H1 (cell line): ENCODE results near the gene ZDHHC8. TPM values are rescaled to one million over a fixed set of nuclear protein-coding genes. Genes with fewer than 3 reads are reported as not detected.
A peak's percentile ranks its signal among the peaks of the same experiment; 100 is the strongest.

Source experiments
- CTCF ChIA-PET: fragments of 300-600 bp; sonication (Branson Sonifier 250); formaldehyde crosslinking; loops from one replicate; lab custom pipeline; 2021; ENCODE audit not compliant: partially characterized antibody; lab: Charles Lee
- POLR2A ChIA-PET: fragments of 300-600 bp; sonication (Branson Sonifier 250); formaldehyde crosslinking; loops from one replicate; lab custom pipeline; 2021; ENCODE audit warnings: inconsistent platforms; ENCODE audit not compliant: partially characterized antibody; lab: Charles Lee
- DNase-seq, 2 experiments: peaks; one replicate each; pipeline versions ENCODE4 v3.0.0 to v3.0.0-alpha.2; 2010 to 2022; ENCODE audit warnings: low spot score in 2 of 2, low read depth in 1 of 2, mixed read lengths in 1 of 2
- FAIRE-seq: peaks from 2 replicates; lab custom pipeline; 2011; peaks lifted over from hg19 to GRCh38; lab: Jason Lieb, UNC
- H2AFZ ChIP-seq: 2 replicates; pipeline ENCODE4 v1.8.1; 2012; ENCODE audit warnings: low read length, inconsistent platforms
- H2AK5ac ChIP-seq: 2 replicates; pipeline ENCODE4 v1.6.1; 2013; ENCODE audit warnings: low read depth, low read length
- H2BK120ac ChIP-seq: replicated peaks from 2 replicates; pipeline ENCODE3; 2013; ENCODE audit warnings: low read depth, low read length, inconsistent platforms
- H2BK12ac ChIP-seq: 2 replicates; pipeline ENCODE4 v1.6.1; 2013; ENCODE audit warnings: low read depth, low read length
- H2BK15ac ChIP-seq: 2 replicates; pipeline ENCODE4 v1.6.1; 2013; ENCODE audit warnings: low read length
- H2BK20ac ChIP-seq: 2 replicates; pipeline ENCODE4 v1.6.1; 2013; ENCODE audit warnings: low read length
- H2BK5ac ChIP-seq: 2 replicates; pipeline ENCODE4 v1.6.1; 2013; ENCODE audit warnings: low read depth, low read length
- H3K14ac ChIP-seq: 2 replicates; pipeline ENCODE4 v1.6.1; 2013; ENCODE audit warnings: inconsistent platforms; ENCODE audit not compliant: insufficient read length
- H3K18ac ChIP-seq: 2 replicates; pipeline ENCODE4 v1.6.1; 2013; ENCODE audit warnings: low read length; ENCODE audit errors: extremely low read depth
- H3K23ac ChIP-seq: 2 replicates; pipeline ENCODE4 v1.6.1; 2013; ENCODE audit warnings: inconsistent platforms; ENCODE audit not compliant: insufficient read length
- H3K23me2 ChIP-seq: 2 replicates; pipeline ENCODE4 v1.6.1; 2013; ENCODE audit warnings: low read depth, low read length
- H3K27ac ChIP-seq: 2 replicates; pipeline ENCODE4 v1.6.1; 2011; ENCODE audit warnings: low read depth, low read length, inconsistent platforms
- H3K27me3 ChIP-seq, 4 experiments: replicated peaks in 1 of 4; 1 replicate in 1 of 4; 2 replicates in 3 of 4; pipeline versions ENCODE4 v1.6.1 to v1.8.1; 2011 to 2013; ENCODE audit warnings: low read length in 3 of 4, mild to moderate bottlenecking in 3 of 4, inconsistent platforms in 2 of 4, mixed read lengths in 2 of 4, moderate library complexity in 1 of 4; ENCODE audit not compliant: control insufficient read depth in 3 of 4, insufficient read depth in 3 of 4; ENCODE audit errors: extremely low read depth in 1 of 4
- H3K36me3 ChIP-seq, 4 experiments: 2 replicates each; pipeline versions ENCODE4 v1.6.1 to v1.8.1; 2011 to 2013; ENCODE audit warnings: mild to moderate bottlenecking in 4 of 4, low read length in 3 of 4, moderate library complexity in 2 of 4, control low read depth in 1 of 4, inconsistent platforms in 1 of 4; ENCODE audit not compliant: insufficient read depth in 4 of 4, control insufficient read depth in 2 of 4
- H3K4ac ChIP-seq: replicated peaks from 2 replicates; pipeline ENCODE3; 2013; ENCODE audit warnings: low read length, low read depth, mixed read lengths, inconsistent platforms; ENCODE audit not compliant: insufficient read length
- H3K4me1 ChIP-seq, 4 experiments: replicated peaks in 1 of 4; 1 replicate in 1 of 4; 2 replicates in 3 of 4; pipeline versions ENCODE4 v1.6.1 to v1.8.1; 2011 to 2013; ENCODE audit warnings: low read length in 3 of 4, inconsistent platforms in 2 of 4, mixed read lengths in 1 of 4; ENCODE audit not compliant: insufficient read depth in 4 of 4, control insufficient read depth in 3 of 4
- H3K4me2 ChIP-seq, 2 experiments: 2 replicates each; pipeline versions ENCODE4 v1.6.1 to v1.8.1; 2011 to 2013; ENCODE audit warnings: low read depth in 2 of 2, low read length in 2 of 2, control low read depth in 1 of 2, inconsistent platforms in 1 of 2, mild to moderate bottlenecking in 1 of 2; ENCODE audit not compliant: insufficient read depth in 1 of 2
- H3K4me3 ChIP-seq, 4 experiments: fragments of 200-600, 300-600 bp in 1 of 4; sonication (generic), shearing (Covaris generic), sonication (Bioruptor Twin) in 1 of 4; 2 replicates each; pipeline versions ENCODE4 v1.5.1 to v1.8.1; 2011 to 2016; ENCODE audit warnings: low read length in 4 of 4, low read depth in 3 of 4, control low read depth in 2 of 4, inconsistent platforms in 2 of 4, mild to moderate bottlenecking in 2 of 4, mixed read lengths in 1 of 4, moderate library complexity in 1 of 4; ENCODE audit not compliant: insufficient read depth in 2 of 4; ENCODE audit errors: extremely low read depth in 1 of 4
- H3K56ac ChIP-seq: replicated peaks from 2 replicates; pipeline ENCODE3; 2013; ENCODE audit warnings: low read depth, mild to moderate bottlenecking, mixed read lengths, low read length, inconsistent platforms; ENCODE audit not compliant: insufficient read length
- H3K79me1 ChIP-seq: 2 replicates; pipeline ENCODE4 v1.6.1; 2013; ENCODE audit warnings: low read depth, low read length, control low read depth
- H3K79me2 ChIP-seq, 2 experiments: 2 replicates each; pipeline versions ENCODE4 v1.6.1 to v1.8.1; 2012 to 2013; ENCODE audit warnings: low read length in 2 of 2, mild to moderate bottlenecking in 2 of 2, inconsistent platforms in 1 of 2; ENCODE audit not compliant: insufficient read depth in 2 of 2, control insufficient read depth in 1 of 2
- H3K9ac ChIP-seq, 4 experiments: replicated peaks in 1 of 4; 1 replicate in 1 of 4; 2 replicates in 3 of 4; pipeline versions ENCODE4 v1.6.1 to v1.8.1; 2011 to 2013; ENCODE audit warnings: low read depth in 3 of 4, low read length in 3 of 4, control low read depth in 2 of 4, mild to moderate bottlenecking in 2 of 4, moderate library complexity in 2 of 4, inconsistent platforms in 1 of 4; ENCODE audit errors: extremely low read depth in 1 of 4
- H3K9me3 ChIP-seq, 2 experiments: 2 replicates each; pipeline versions ENCODE4 v1.6.1 to v1.8.1; 2012 to 2013; ENCODE audit warnings: mild to moderate bottlenecking in 2 of 2, moderate library complexity in 2 of 2, control low read depth in 1 of 2, inconsistent platforms in 1 of 2, low read depth in 1 of 2, low read length in 1 of 2, mixed read lengths in 1 of 2; ENCODE audit not compliant: insufficient read depth in 2 of 2
- H4K20me1 ChIP-seq, 2 experiments: replicated peaks in 1 of 2; 2 replicates each; pipeline versions ENCODE3 to v1.8.1; 2011 to 2013; ENCODE audit warnings: inconsistent platforms in 2 of 2, low read length in 2 of 2, mild to moderate bottlenecking in 1 of 2; ENCODE audit not compliant: insufficient read depth in 2 of 2, control insufficient read depth in 1 of 2
- H4K5ac ChIP-seq: 2 replicates; pipeline ENCODE4 v1.6.1; 2013; ENCODE audit warnings: low read length, low read depth, mixed read lengths, inconsistent platforms; ENCODE audit not compliant: insufficient read length
- H4K8ac ChIP-seq: 2 replicates; pipeline ENCODE4 v1.8.0; 2013; ENCODE audit warnings: mild to moderate bottlenecking, moderate library complexity, low read length, inconsistent platforms; ENCODE audit not compliant: insufficient read depth; ENCODE audit errors: extremely low read depth
- H4K91ac ChIP-seq: replicated peaks from 2 replicates; pipeline ENCODE3; 2013; ENCODE audit warnings: low read length, mixed read lengths, inconsistent platforms; ENCODE audit not compliant: insufficient read length
- BACH1 ChIP-seq: IDR thresholded peaks from 2 replicates; pipeline ENCODE4 v1.6.1; 2012; ENCODE audit warnings: low read length, improper control_type of control experiment
- BCL11A ChIP-seq, 2 experiments: IDR thresholded peaks; one replicate each; pipeline ENCODE4 v1.6.1; 2011; ENCODE audit warnings: low read depth in 2 of 2, low read length in 2 of 2, mild to moderate bottlenecking in 2 of 2
- EZH2 ChIP-seq: fragments of 200-600 bp; sonication (generic); IDR thresholded peaks from 2 replicates; pipeline ENCODE4 v1.7.1; 2012; ENCODE audit warnings: low read depth, mild to moderate bottlenecking, moderate library complexity, low read length, inconsistent platforms; ENCODE audit not compliant: severe bottlenecking
- GABPA ChIP-seq: IDR thresholded peaks from 2 replicates; pipeline ENCODE4 v1.6.1; 2011; ENCODE audit warnings: mild to moderate bottlenecking, low read length, moderate library complexity, borderline replicate concordance; ENCODE audit not compliant: insufficient read depth
- NRF1 ChIP-seq: IDR thresholded peaks from 2 replicates; pipeline ENCODE4 v1.6.1; 2011; ENCODE audit warnings: mild to moderate bottlenecking, low read depth, low read length, improper control_type of control experiment
- POLR2A ChIP-seq, 2 experiments: IDR thresholded peaks; 1 replicate in 1 of 2; 2 replicates in 1 of 2; pipeline ENCODE4 v1.6.1; 2011; ENCODE audit warnings: low read depth in 2 of 2, low read length in 2 of 2, mild to moderate bottlenecking in 2 of 2; ENCODE audit errors: control extremely low read depth in 1 of 2
- POLR2AphosphoS5 ChIP-seq: IDR thresholded peaks from 2 replicates; pipeline ENCODE4 v1.6.1; 2011; ENCODE audit warnings: low read depth, low read length
- SAP30 ChIP-seq: fragments of 300-600 bp; sonication (generic); IDR thresholded peaks from 2 replicates; pipeline ENCODE4 v1.7.1; 2012; ENCODE audit warnings: low read length, moderate library complexity, mild to moderate bottlenecking, inconsistent platforms; ENCODE audit not compliant: insufficient read depth, insufficient replicate concordance
- SIN3A ChIP-seq, 2 experiments: IDR thresholded peaks in 1 of 2; conservative IDR thresholded peaks in 1 of 2; 2 replicates each; pipeline ENCODE4 v1.6.1; 2011 to 2012; ENCODE audit warnings: low read length in 2 of 2, improper control_type of control experiment in 1 of 2, low read depth in 1 of 2, mild to moderate bottlenecking in 1 of 2
- SP2 ChIP-seq: IDR thresholded peaks from 2 replicates; pipeline ENCODE4 v1.6.1; 2012; ENCODE audit warnings: mild to moderate bottlenecking, low read length, inconsistent platforms
- WGBS, 2 experiments: shearing (Covaris generic) in 1 of 2; methylation state at CpG; one replicate each; pipeline versions ENCODE4 v1.1.6 to v1.1.7; 2013 to 2015; ENCODE audit warnings: low lambda C conversion rate in 2 of 2, mixed read lengths in 2 of 2, inconsistent platforms in 1 of 2, low coverage in 1 of 2, missing lambda C conversion rate in 1 of 2; ENCODE audit not compliant: insufficient replicate concordance in 2 of 2, insufficient coverage in 1 of 2, insufficient read length in 1 of 2; ENCODE audit errors: extremely low coverage in 1 of 2, missing lambda C conversion rate in 1 of 2; 5-methylcytosine and 5-hydroxymethylcytosine counted together
- polyA plus RNA-seq, 7 experiments: library from polyadenylated mRNA; depleted of rRNA in 3 of 7; stranded (reverse) in 5 of 7; unstranded in 2 of 7; fragments of >200 nt in 5 of 7; fragments of 200-250 nt in 2 of 7; gene quantifications; 1 replicate in 5 of 7; 2 replicates in 1 of 7; 4 replicates in 1 of 7; pipeline versions ENCODE4 v1.2.1 to v1.2.3, GENCODE V29; 2011 to 2013; ENCODE audit warnings: missing spikeins in 2 of 7, mixed read lengths in 2 of 7
- total RNA-seq: library from RNA; stranded (reverse); fragmentation: NEBNext Ultra II Directional; extraction: Animal tissue kit (Norgen Biotek cat#: 25700); gene quantifications from 2 replicates; pipeline ENCODE4 v1.2.1, GENCODE V29; 2021

The ZDHHC8 gene
- total and polyA plus RNA-seq, 2 of the 8 experiments (the other 6 are each of a cell fraction or from before 2014, with no cell fraction given), result 18.6 to 65.6 TPM

DNA sequence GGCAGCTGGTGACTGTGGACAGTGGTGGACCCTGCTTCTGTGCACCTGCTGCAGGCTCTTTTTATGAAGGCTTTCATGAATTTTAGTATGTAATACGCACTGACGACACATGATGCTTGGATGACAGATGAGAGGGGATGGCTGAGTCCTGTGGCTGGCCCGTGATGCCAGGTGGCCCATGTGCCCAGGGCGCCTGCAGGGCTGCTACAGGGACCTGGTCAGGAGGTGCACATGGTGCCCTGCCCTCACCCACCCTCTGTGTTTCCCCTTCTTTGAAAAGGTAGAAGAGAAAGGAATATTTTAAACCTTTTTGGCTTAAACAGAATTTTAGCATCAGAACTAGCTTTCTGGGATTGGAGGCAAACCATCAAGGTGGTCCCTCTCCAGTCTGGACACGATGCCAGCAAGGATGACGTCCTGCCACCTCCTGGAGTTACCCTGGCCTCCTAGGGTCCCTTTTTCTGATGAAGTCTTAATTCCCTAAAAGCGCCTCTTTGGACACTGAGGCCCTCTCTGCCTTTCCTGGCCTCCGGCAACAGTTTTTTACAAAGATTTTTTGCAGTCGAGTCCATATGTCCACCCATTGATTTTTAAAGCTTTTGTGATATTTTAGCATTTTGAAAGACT, 21.1 kb upstream of the ZDHHC8 start:
- 93% methylated on average over 9 of the region's 9 CpGs; no CpG with 5 or more reads in 1 of the 2 experiments for WGBS, 2 experiments

More for the DNA sequence above, 21.1 kb upstream of the ZDHHC8 start:
- H3K4me2 ChIP-seq, result no peak overlapping the region
- no peaks in the 10 kb centered on the region for H3K23me2 ChIP-seq
- no peaks in the 10 kb centered on the region for H3K9me3 ChIP-seq
- H3K27me3 ChIP-seq, result no peaks in the 10 kb centered on the region
- H3K36me3 ChIP-seq, result peaks cover 50 to 67% (median 64%) of the 10 kb centered on the region in 4 experiments
- no peak overlapping the region for H3K14ac ChIP-seq
- no peak overlapping the region for H2BK120ac ChIP-seq
- no peak overlapping the region for H2BK20ac ChIP-seq
- no peak for DNase-seq
- H3K4me3 ChIP-seq, result no peak overlapping the region
- no peak overlapping the region for H3K18ac ChIP-seq
- no peak overlapping the region for H3K9ac ChIP-seq
- no peak overlapping the region for H4K5ac ChIP-seq
- H2AFZ ChIP-seq, result no peak overlapping the region
- H3K4me1 ChIP-seq, result no peaks in the 10 kb centered on the region
- H3K23ac ChIP-seq, result no peak overlapping the region
- H4K8ac ChIP-seq, result no peak overlapping the region
- ChIA-PET CTCF (interaction anchor here (0.7 to 3.2 kb wide), 10 partner anchors 10 to 147 kb away, joined by 3 to 23 read pairs (median 4); no protein-coding TSS in a partner anchor), POLR2A (interaction anchor here (1.0 to 22.7 kb wide), 6 partner anchors 10 to 139 kb away, joined by 3 to 598 read pairs (median 16); no protein-coding TSS in a partner anchor)
- no peak overlapping the region for H3K27ac ChIP-seq
- H4K20me1 ChIP-seq, result peaks cover 17 to 38% of the 10 kb centered on the region in 2 experiments
- peaks cover 4% of the 10 kb centered on the region for H3K79me1 ChIP-seq
- H4K91ac ChIP-seq, result no peak overlapping the region
- FAIRE-seq, result no peak
- H2BK12ac ChIP-seq, result no peak overlapping the region
- no peak overlapping the region for H2BK5ac ChIP-seq
- no peak overlapping the region for H3K56ac ChIP-seq
- no peak overlapping the region for H2AK5ac ChIP-seq
- H3K4ac ChIP-seq, result no peak overlapping the region
- H3K79me2 ChIP-seq, result peaks cover 0 to 6% of the 10 kb centered on the region in 2 experiments; a peak in 1 of 4 replicates
- peak in 1 of 2 experiments; percentile 59; a peak in 1 of 3 replicates for TF ChIP-seq POLR2A (IDR thresholded peaks at IDR 0.05; ENCODE audit: control extremely low read depth in 1 of 2, low read depth in 2 of 2, low read length in 2 of 2)
- TF ChIP-seq BCL11A (IDR thresholded peaks at IDR 0.05; ENCODE audit: low read depth in 2 of 2, low read length in 2 of 2), result no peak
- no peak for TF ChIP-seq EZH2
- TF ChIP-seq NRF1, result no peak
- no peak for TF ChIP-seq BACH1
- no peak for TF ChIP-seq SAP30
- TF ChIP-seq SP2, result no peak
- TF ChIP-seq SIN3A (conservative IDR thresholded peaks at IDR 0.05 in 1 of 2, IDR thresholded peaks at IDR 0.05 in 1 of 2; ENCODE audit: low read depth in 1 of 2, low read length in 2 of 2), result no peak
- peak; percentile 81; the same call in 1 of the 2 replicates for TF ChIP-seq POLR2AphosphoS5
- TF ChIP-seq GABPA, result no peak
- no peak overlapping the region for H2BK15ac ChIP-seq
